Smooth muscle cell of the umbilical artery (primary cell): Measurements from ENCODE around the gene SMARCAL1. TPM values are rescaled to one million over a fixed set of nuclear protein-coding genes. Genes with fewer than 3 reads are reported as not detected.

Experiments
- total RNA-seq: library from RNA; depleted of rRNA; stranded (reverse); fragments of >200 nt; gene quantifications from 2 replicates; pipeline ENCODE4 v1.2.3, GENCODE V29; 2014

Gene SMARCAL1
- total RNA-seq, result 15.7 and 23.4 TPM in 2 replicates

DNA sequence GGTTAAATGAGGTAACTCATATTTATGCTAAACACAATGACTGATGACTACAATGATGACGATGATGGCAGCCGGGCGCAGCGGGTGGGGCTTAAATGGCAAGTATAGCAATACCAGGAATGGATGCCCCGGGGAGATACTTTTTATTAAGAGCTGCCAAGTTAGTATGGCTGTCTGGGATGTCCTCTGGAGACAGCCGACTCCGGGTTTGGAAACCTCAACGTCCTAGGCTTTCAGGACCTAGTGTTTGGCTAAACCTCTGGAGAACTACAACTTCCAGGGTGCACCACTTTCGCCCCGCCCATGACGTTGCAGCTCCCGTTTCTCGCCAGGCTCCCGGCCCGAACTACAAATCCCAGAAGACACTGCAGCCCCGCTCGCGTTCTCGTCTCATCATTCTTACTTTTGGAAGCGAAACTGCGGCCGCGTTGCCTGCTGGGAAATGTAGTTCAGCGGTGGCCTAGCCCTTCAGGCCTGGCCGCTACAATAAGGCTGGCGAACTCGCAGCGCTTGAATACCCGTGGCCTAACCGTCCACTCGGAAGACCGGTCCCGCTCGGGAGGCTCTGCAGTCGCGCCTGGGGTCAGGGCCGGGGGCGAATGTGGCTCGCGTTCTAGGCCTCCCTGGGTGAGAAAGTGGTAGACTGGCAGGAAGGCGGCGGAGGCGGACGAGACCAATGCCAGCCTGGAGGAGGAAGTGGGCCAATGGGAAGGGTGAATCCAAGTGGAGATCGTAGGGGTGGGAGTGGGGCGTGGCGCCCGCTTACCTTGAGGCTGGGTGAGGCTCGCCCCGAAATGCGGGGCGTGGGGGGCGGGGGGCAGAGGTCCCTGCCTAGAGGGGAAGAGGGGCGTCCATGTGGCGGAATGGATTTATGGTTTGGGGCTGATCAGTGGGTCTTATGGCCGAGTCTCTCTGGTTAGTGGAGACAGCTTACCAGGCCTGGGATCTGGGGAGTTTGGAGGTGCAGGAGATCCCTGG, at the start of gene SMARCAL1:
Gene SMARCAL1, plus strand, starts transcription at position 463 of the 978 bp plus-strand sequence. CDS start 2,221 bp downstream, outside the sequence.

DNA sequence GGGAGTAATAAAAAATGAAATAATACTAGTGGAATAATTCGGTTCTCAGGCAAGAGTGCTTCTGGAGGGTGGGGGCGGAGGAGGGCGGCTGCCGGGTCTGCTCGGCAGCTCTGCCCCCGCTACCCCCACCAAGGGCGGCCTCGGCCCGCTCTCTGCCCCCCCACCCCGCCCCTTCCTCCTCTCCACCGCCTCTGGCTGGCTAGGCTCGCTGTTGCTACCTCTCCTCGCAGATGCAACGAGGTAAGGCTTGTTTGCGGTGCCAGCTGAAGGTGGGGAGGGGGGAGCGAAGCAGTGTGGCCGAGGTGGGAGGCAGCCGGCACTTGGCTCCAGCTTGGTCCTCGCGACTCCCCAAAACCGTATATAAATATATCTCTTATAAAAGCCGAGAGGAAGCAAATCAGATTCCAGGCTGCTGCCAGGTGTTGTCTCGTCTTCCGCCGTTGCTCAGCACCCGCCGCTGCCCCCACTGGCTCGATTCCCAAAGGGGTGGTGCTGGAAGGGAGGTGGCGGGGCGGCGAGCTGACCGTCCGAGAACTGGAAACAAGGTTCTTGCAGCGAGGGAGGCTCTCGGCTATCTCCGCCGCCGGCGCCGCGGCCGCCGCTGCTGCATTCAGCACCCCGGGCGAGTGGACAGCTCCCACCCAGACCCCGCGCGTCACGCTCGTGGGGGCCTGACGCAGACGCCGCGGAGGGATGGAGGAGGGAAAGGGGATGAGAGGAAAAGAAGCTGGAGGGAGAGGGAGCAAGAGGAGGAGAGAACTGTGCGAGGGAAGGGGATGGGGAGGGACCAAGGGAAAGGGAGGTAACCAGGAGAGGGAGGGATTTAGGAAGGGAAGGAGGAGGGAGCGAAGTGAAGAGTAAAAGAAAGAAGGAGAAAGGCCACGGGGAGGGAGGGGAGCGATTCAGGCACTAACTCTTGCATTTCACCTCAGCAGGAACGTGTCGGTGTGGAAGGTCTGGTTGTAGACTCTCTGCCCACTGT, 40.3 kb upstream of the SMARCAL1 start, which contains the start of gene MARCHF4:
Gene MARCHF4, minus strand, starts transcription at position 763 of the 982 bp plus-strand sequence. CDS start 2,223 bp downstream, outside the sequence.

GRCh38 chr2:216498379-216499352, 86.4 kb downstream of the SMARCAL1 start, which contains the start of gene RPL37A:
TSS of gene RPL37A (plus strand) at chr2:216498844. CDS start at chr2:216498875, 31 bp downstream.

Other genes with a start within 250 kb of the SMARCAL1 start
- gene MARCHF4, start 40.0 kb upstream of the SMARCAL1 start, total RNA-seq, result 1.5 and 10.8 TPM in 2 replicates
- 569 and 904 TPM in 2 replicates for gene RPL37A, start 86.4 kb downstream of the SMARCAL1 start, total RNA-seq
- 8.9 and 141 TPM in 2 replicates for gene IGFBP2, start 220.9 kb downstream of the SMARCAL1 start, total RNA-seq